DLD1 (cell line): ENCODE results near the gene SDR9C7.
"Not testable (repeated sequence)": the region's sequence is repeated elsewhere in the genome, so short reads cannot be mapped to it uniquely, and the experiment has no call there.

Experiments
- in situ Hi-C: cut with HindIII; loops from 2 replicates; pipeline ENCODE4 v1.10.0; 2017; ENCODE audit warnings: low sequenced_read_pairs

SDR9C7 gene

DNA sequence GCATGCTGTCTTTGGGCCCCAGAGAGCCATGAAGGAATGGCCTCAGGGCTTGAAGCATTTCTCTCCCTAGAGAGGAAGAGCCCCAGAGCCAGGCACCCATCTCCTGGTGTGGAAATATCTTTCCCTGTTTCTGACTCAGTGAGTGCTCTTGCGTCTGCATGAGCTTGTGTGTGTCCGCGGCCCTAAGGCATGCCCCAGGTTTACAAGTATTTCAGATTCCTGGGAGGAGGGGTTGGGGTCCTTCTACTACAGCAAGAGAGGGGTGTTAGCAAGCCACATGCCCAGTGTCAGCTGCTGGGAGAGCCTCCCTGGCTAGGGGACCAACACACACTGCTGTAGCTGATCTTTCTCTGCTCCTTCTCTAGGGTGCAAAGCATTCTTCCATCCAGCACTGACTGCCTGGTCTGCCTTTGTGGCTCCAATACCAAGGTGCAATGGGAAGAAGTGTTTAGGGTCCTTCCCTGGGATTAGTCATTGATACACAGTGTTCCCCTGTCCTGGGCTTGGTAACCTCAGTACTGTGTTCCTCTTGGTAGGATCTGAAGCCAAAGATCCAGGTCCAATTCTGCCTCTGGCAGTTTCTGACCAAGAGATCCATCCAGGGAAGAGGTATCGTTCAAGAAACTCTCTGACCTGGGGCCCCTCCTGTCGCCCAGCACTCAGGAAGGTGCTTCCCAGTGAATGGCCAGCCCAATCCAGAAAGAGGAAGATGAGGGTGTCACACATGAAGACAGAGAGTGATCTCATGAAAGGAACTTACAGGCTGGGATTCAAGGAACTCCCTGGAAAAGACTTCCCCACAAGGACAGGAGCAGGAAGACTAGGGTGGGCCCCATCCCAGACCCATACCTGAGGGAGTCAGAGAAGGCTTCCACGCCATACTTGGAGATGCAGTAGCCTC is 20.1 kb upstream of the SDR9C7 start:
- in situ Hi-C loops = no loop called here

GRCh38 chr12:56953314-56953713 is 19.1 kb upstream of the SDR9C7 start:
- in situ Hi-C loops = no loop called here

- in situ Hi-C loops = no loop called here
Observed at GRCh38 chr12:56951582-56952339, 17.6 kb upstream of the SDR9C7 start.

GRCh38 chr12:56948881-56949280 is 14.7 kb upstream of the SDR9C7 start:
- in situ Hi-C loops = no loop called here

- in situ Hi-C loops = no loop called here
Observed at GRCh38 chr12:56948457-56948777, 14.2 kb upstream of the SDR9C7 start.

DNA sequence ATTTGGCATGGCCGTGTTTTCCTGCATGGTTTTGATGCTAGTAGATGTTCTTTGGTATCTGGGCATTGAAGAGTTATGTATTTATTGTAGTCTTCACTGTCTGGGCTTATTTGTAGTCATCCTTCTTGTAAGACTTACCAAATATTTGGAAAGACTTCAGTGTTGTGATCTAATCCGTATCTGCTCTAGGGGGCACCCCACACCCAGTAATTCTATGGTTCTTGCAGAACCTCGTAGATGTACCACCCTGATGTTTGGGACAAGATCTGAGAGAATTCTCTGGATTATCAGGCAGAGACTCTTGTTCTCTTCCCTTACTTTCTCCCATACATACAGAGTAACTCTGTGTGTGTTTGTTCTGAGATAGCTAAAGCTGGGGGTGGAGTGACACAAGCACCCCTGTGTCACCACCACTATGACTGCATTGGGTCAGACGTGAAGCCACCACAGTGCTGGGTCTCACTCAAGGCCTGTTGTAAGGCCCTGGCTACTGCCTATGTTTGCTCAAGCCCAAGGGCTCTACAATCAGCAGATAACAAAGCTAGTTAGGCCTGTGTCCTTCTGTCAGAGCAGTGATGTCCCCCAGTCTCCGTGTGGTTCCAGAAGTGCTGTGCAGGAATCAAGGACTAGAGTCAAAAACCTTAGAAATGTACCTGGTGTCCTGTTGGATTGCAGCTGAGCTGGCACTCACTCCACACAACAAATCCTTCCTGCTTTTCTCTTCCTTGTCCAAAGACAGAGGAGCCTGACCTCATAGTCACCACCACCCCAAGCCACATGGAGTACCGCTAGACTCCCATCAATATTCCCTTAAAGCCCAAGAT is 13.6 kb upstream of the SDR9C7 start:
- in situ Hi-C loops = no loop called here

DNA sequence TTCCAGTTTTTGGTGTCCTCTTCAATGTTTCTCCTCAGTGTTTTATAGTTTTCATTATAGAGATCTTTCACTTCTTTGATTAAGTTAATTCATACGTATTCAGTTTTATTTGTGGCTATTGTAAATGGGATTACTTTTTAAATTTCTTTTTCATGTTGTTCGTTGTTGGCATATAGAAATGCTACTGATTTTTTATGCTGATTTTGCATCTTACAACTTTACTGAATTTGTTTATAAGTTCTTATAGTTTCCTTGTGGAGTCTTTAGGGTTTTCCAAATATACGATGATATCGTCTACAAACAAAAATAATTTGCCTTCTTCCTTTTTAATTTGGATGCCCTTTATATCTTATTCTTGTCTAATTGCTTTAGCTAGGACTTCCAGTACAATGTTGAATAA is 9.7 kb upstream of the SDR9C7 start:
- in situ Hi-C loops = no loop called here

DNA sequence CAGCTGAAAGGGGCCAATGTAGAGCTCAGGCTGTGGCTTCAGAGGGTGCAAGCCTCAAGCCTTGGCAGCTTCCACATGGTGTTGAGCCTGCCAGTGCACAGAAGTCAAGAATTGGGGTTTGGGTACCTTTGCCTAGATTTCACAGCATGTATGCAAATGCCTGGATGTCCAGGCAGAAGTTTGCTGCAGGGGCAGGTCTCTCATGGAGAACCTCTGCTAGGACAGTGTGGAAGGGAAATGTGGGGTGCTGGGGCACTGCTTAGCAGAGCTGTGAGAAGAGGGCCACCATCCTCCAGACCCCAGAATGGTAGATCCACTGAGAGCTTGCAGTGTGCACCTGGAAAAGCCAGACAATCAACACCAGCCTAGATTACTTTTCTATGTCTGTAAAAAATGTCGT is 9.2 kb upstream of the SDR9C7 start:
- in situ Hi-C loops = not testable (repeated sequence)

DNA sequence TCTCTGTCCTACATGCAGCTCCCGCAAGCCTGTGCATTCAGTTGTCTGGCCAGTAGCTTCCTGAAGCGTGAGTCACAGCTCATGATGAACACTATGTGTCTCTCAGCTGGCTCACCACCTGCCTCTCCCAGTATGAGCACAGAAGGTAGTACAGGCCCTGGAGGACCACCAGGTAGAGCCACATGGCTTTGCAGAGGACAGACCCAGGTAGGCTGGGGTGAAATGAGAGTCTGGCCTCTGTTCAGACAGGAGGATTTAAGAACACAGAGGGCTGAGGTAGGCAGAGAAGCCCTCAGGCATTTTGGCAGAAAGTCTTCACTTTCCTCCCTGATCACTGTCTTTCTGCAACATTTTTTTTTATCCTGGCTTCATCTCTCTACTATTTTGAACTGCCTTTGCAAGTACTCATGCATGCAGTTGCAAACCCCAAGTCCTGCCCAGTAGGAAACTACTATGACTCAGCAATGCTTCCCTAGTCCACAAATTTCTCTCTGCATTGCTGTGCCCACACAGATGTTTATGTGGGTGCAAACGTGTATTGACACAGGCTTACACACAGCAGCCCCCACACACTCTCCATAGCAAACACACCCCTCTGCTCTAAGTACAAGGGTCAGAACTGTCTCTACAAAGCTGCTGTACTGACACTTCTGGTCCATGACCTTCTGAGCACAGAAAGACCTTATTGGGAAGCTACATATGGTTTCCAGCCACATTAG is 7.2 kb upstream of the SDR9C7 start:
- in situ Hi-C loops = no loop called here

- in situ Hi-C loops = not testable (repeated sequence)
Observed at GRCh38 chr12:56940942-56941298, 6.7 kb upstream of the SDR9C7 start.

DNA sequence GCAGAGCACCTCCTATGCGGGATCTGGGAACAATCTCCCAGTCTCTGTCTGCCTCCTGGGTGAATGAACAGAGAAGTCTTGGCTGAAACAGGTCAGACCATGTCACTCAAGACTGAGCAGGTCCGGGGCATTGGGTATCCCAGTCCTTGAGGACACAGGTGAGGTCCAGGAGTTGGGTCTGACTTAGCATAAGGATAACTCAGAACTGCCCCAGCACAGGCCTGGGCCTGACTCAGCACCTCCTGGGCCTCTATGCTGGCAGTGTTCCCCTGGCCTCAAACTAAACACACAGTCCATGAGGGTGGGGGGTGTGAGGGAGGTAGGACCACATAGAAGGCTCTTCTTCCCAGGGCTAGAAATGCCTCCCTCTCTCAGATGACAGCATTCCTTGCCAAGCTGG is 1.5 kb upstream of the SDR9C7 start:
- in situ Hi-C loops = no loop called here

DNA sequence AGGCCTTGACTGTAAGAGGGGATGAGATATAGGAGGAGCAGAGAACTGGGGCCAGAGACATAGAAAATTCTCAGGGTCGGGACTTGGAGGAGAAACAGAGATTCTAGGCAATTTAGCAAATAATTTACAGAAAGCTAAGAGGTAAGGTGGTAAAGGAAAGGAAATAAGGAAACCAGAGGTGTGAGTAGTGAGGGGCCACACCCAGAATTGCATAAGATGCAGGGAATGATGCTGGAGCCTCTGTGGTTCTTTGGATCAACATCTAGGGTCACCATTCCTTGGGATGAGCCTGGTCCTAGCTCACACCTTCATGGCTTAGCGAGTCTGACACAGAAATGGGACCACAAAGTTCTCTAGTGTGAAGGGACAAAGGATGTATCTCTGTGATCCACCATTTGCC is 949 bp upstream of the SDR9C7 start:
- in situ Hi-C loops = no loop called here

GRCh38 chr12:56932867-56933266 is 1.3 kb downstream of the SDR9C7 start:
- in situ Hi-C loops = no loop called here

GRCh38 chr12:56932146-56932545 is 2.1 kb downstream of the SDR9C7 start:
- in situ Hi-C loops = no loop called here

DNA sequence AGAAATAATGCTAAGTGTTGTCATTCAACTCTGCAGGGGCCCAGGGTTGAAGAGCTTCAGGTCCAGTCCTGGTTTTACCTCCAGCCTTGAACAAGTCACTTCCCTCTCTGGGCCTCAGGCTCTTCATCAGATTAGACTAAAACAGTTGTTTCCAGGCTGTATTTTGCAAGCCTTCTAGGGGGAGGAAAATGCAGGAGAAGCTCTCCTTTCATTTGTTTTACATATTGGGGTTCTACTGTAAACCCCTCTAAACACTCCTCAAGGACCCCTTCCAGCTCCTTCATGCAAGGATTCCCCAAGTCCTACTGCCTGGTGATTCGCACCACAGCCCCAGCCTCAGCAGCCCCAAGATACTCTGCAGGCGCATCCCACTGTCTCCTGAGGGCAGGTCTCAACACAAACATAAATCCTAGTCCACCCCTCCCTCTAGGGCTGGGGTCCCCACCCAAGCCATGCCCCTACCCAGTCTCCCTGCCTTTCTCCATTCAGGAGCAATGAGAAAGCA is 2.7 kb downstream of the SDR9C7 start:
- in situ Hi-C loops = no loop called here

DNA sequence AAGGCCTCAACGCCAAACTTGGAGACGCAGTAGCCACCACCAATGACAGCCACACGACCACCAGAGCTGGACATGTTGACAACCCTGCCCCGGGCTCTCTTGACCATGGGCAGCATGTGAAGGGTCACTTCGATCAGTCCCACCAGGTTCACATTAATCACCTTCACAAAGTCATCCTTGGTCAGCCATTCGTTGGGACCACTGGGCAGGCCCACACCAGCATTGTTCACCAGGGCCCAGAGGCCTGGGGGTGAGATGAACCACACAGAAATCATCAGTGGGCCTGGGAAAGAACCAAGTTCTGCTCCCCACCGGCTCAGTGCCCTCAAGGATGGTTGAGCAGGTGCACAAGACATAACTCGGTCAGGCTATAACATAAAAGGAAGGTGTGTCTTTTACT is 4.0 kb downstream of the SDR9C7 start:
- in situ Hi-C loops = no loop called here

DNA sequence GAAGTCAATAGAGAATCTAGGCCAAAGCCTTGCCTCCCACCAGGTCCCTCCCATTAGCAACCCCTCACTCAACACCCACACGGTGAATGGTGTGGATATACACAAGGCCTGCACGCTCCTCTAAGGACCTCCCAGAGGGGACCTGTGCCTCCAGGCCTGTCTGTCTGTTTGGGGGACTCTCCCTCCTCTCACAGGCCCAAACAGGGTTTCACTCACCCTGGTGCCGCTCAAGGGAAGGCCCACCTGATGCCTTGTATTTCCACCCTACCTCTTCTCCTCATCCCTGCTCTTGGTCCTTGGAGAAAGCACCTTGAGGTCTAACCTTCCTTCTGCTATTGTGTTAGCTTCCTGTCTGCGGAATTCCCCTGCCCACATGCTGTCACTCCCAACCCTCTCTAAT is 4.4 kb downstream of the SDR9C7 start:
- in situ Hi-C loops = no loop called here

GRCh38 chr12:56928262-56928661 is 5.9 kb downstream of the SDR9C7 start:
- in situ Hi-C loops = no loop called here

DNA sequence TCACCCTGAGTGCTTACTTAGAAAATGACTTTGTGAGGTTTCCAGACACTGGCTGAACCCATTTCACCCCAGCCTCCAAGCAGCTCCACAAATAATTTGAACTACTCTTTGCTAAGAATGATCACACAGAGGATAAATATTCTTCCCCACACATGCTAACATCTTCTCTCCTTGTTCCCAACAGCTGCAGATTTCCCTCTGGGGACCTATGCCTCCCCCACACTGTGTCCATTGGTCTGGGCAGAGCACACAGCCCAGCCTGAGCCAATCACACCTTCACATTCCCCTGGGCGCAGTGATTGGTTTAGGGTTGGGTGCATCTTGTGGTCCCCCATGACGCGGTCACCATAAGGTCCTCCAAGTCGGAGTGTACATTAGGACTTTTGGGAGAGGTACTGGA is 6.9 kb downstream of the SDR9C7 start:
- in situ Hi-C loops = no loop called here

- in situ Hi-C loops = no loop called here
Observed at GRCh38 chr12:56922031-56922430, 12.2 kb downstream of the SDR9C7 start.

DNA sequence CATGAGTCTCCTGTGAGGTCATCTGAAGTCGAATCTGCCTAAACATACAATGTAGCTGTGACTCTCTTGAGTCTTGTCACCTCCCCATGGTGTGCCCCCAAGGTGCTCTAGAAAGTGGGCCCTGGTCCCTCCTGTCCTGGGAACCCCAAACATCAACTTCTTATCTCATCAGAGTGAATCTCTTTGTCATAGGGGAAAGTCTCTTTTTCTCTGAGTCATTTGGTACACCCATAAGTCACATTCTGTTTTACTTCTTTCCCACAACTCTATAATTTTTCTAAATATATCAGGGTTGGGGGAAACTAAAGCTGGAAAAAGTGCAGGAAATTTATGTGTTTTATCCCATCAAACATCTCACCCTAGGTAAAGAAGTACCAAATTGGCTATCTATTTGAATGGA is 12.9 kb downstream of the SDR9C7 start:
- in situ Hi-C loops = no loop called here
